Nephron progenitor cell (in vitro differentiated cells): ENCODE data around the gene DAB2IP.
A peak's percentile ranks its signal among the peaks of the same experiment; 100 is the strongest.
"Not testable (repeated sequence)": the region's sequence is repeated elsewhere in the genome, so short reads cannot be mapped to it uniquely, and the experiment has no call there.

ENCODE experiments used
- DNase-seq: peaks from one replicate; pipeline ENCODE4 v3.0.0; 2021
- H3K27ac Mint-ChIP-seq: 2 replicates; pipeline ENCODE4 v1.8.0; 2021; ENCODE audit warnings: mild to moderate bottlenecking, moderate library complexity, mixed read lengths
- H3K27me3 Mint-ChIP-seq: 2 replicates; pipeline ENCODE4 v1.8.0; 2021; ENCODE audit warnings: mild to moderate bottlenecking, low read depth, mixed read lengths; ENCODE audit not compliant: poor library complexity
- H3K36me3 Mint-ChIP-seq: 2 replicates; pipeline ENCODE4 v1.8.0; 2021; ENCODE audit warnings: low read depth, mixed read lengths
- H3K4me1 Mint-ChIP-seq: 2 replicates; pipeline ENCODE4 v1.8.0; 2021; ENCODE audit warnings: mixed read lengths
- H3K4me3 Mint-ChIP-seq: 2 replicates; pipeline ENCODE4 v1.8.0; 2021; ENCODE audit warnings: mild to moderate bottlenecking, moderate library complexity, mixed read lengths
- H3K9me3 Mint-ChIP-seq: 2 replicates; pipeline ENCODE4 v1.8.0; 2021; ENCODE audit warnings: mild to moderate bottlenecking, moderate library complexity, mixed read lengths
- CTCF ChIP-seq: fragments of 200-600 bp; sonication (generic); IDR thresholded peaks from 2 replicates; pipeline ENCODE4 v1.5.0; 2021; ENCODE audit warnings: antibody characterized with exemption

The DAB2IP gene

GRCh38 chr9:121642758-121643157 is 8.7 kb upstream of the DAB2IP start:
- no peak for TF ChIP-seq CTCF
- DNase-seq, result no peak
- Mint-ChIP-seq H3K27me3 (peaks cover 4% of the 10 kb centered on the region), H3K9me3 (no peaks in the 10 kb centered on the region), H3K4me3 (no peak overlapping the region), H3K36me3 (no peaks in the 10 kb centered on the region), H3K27ac (no peak overlapping the region), H3K4me1 (peaks cover 91% of the 10 kb centered on the region)

- H3K4me3 Mint-ChIP-seq, result no peak overlapping the region
- H3K4me1 Mint-ChIP-seq, result peaks cover 91% of the 10 kb centered on the region
- peaks cover 4% of the 10 kb centered on the region for H3K27me3 Mint-ChIP-seq
- H3K9me3 Mint-ChIP-seq, result no peaks in the 10 kb centered on the region
- H3K36me3 Mint-ChIP-seq, result no peaks in the 10 kb centered on the region
- no peak overlapping the region for H3K27ac Mint-ChIP-seq
- DNase-seq, result no peak
- no peak for TF ChIP-seq CTCF
These were observed 8.0 kb upstream of the DAB2IP start for GRCh38 chr9:121643473-121643872.

GRCh38 chr9:121644040-121644439 is 7.4 kb upstream of the DAB2IP start:
- H3K27ac Mint-ChIP-seq, DNase-seq, H3K9me3 Mint-ChIP-seq, H3K27me3 Mint-ChIP-seq, H3K4me3 Mint-ChIP-seq, H3K36me3 Mint-ChIP-seq: not testable (repeated sequence)
- H3K4me1 Mint-ChIP-seq, result peaks cover 91% of the 10 kb centered on the region

GRCh38 chr9:121645003-121645402 is 6.4 kb upstream of the DAB2IP start:
- no peak for TF ChIP-seq CTCF
- Mint-ChIP-seq H3K4me1 (peaks cover 92% of the 10 kb centered on the region), H3K4me3 (no peak overlapping the region), H3K27ac (peak overlapping the region; percentile 42), H3K9me3 (no peaks in the 10 kb centered on the region), H3K36me3 (no peaks in the 10 kb centered on the region), H3K27me3 (peaks cover 3% of the 10 kb centered on the region)
- DNase-seq, result no peak

GRCh38 chr9:121645853-121646807 is 5.3 kb upstream of the DAB2IP start:
- H3K9me3 Mint-ChIP-seq, result no peaks in the 10 kb centered on the region
- DNase-seq, result peak; percentile 55
- H3K4me1 Mint-ChIP-seq, result peaks cover 94% of the 10 kb centered on the region
- H3K27ac Mint-ChIP-seq, result peak overlapping the region; percentile 92
- no peaks in the 10 kb centered on the region for H3K36me3 Mint-ChIP-seq
- no peaks in the 10 kb centered on the region for H3K27me3 Mint-ChIP-seq
- peak overlapping the region; percentile 28 for H3K4me3 Mint-ChIP-seq
- no peak for TF ChIP-seq CTCF

GRCh38 chr9:121646992-121647391 is 4.4 kb upstream of the DAB2IP start:
- Mint-ChIP-seq H3K27ac (peak overlapping the region; percentile 92), H3K36me3 (no peaks in the 10 kb centered on the region), H3K27me3 (no peaks in the 10 kb centered on the region), H3K4me3 (peak overlapping the region; percentile 14), H3K4me1 (peaks cover 89% of the 10 kb centered on the region), H3K9me3 (no peaks in the 10 kb centered on the region)
- no peak for DNase-seq
- TF ChIP-seq CTCF, result no peak
